DMS153 treated with DMSO at 0.1 percent for 48 hours (cell line): ENCODE measurements around the gene ZNF594.
"Not testable (repeated sequence)": the region's sequence is repeated elsewhere in the genome, so short reads cannot be mapped to it uniquely, and the experiment has no call there.

ENCODE experiments used
- DNase-seq: peaks from one replicate; lab custom pipeline; 2025; ENCODE audit not compliant: unreplicated experiment; lab: John Stamatoyannopoulos, UW

Gene ZNF594

DNA sequence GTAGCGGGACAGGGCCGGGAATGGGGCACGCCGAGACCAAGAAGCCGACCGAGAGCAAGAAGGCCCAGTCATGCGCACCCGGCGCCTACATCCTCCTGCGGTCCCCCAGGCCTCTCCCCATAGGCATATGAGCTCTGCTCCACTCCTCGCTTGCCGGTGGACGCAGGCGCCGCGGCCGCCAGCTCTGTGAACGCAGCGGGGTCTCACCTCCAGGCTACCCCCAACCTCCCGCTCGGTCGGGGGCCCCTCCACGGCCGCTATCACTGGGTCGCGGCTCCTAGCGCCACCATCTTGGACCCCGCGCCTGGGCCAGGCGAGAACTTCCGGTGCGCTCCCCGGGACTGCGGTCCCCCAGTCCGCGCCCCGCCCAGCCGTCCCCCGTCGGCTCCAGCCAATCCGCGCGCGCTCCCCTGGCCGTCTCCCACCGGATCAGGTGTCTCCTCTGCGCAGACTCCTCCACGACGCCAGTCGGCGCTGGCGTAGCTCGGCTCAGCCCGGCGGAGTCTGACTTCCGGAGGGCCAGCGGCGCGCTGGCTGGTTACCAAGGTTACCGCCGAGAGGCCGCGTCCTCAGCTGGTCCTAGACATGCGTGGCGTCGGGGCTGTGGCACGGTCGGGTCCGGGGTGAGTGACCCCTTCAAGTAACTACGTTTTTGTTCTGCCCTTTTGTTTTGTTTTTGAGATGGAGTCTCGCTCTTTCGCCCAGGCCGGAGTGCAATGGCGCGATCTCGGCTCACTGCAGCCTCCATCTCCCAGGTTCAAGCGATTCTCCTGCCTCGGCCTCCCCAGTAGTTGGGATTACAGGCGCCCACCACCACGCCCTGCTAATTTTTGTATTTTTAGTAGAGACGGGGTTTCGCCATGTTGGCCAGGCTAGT, at the start of gene ZNF594:
Gene ZNF594 (minus strand): TSS at position 328 of the 877 bp plus-strand sequence. CDS start 7,612 bp downstream, outside the sequence.
- peak; percentile 30 for DNase-seq

DNA sequence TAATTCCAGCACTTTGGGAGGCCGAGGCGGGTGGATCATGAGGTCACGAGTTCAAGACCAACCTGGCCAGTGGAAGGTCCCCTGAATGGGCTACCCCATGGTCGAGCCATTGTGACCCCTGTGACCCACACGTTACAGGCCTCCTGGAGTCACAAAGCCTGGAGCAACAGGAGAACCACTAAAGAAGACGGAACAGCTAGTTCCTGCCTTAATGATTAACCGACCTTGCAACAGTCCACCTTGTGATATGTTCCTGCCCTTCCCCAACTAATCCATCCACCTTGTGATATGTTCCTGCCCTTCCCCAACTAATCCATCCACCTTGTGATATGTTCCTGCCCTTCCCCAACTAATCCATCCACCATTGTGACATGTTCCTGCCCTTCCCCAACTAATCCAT, 48.1 kb upstream of the ZNF594 start:
- not testable (repeated sequence) for DNase-seq

DNA sequence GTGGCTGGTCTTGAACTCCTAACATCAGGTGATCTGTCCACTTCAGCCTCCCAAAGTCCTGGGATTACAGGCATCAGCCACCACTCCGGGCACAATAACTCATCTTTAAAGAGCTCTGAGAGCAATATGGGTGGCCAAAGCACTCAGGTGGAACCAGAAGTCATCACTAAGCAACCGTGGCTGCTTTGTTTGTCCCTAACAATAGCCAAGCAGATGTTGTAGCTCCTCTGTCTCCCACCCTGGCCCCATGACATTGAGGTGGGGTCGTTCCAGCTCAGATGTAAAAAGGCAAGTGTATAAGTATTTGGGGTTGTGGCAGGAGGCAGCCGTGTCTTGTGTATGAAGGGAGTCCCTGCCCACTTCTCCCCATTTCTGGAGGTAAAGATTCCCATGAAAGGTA, 46.7 kb upstream of the ZNF594 start:
- DNase-seq: no peak

DNA sequence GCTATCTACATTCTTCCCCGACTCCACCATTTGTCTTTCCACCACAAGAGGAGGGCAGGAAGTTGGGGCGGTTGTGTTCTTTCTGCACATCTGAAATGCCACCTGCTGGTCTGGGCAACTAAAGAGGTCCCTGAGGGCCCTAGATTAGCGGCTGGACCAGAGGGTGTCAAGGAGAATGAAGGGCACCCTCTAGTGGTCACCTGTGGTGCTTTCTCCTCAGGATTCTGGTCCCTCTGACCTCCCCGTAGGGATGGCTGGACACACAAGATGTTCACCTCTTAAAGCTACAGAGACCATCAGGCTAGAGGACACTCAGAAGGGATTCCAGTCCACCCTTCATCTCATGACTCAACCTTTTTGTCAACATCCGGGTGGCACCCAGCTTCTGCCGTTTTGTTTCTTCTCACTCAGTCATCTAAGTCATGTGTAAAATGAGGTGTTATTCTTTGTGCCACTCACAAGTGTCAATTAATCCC, 45.9 kb upstream of the ZNF594 start:
- no peak for DNase-seq

DNA sequence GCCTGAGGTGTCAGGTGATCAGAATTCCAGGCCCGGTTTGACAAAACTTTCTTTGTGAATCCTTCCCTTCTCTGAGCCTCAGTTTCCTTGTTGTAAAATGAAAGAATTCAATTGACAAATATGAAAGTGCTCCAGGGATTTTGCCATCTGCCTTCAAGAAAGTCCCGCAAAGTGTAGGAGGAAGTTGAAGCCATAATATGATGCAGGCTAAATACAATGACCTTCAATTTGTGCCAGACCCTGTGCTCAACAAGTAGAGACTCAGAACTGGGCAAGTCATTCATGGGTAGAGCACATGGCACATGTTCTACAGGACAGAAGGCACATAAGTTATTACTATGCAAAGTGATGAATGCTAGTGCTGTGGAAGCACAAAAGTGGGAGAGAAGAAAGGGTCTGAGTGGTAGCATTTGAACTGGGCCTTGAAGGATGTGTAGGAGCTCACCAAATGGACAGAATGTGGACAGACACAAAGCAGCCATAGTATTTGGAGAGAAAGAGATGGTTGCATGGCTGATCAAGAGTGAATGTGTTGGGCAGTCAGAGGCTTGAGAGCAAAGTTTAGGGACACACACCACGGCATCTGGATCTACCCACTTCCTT, 45.4 kb upstream of the ZNF594 start:
- DNase-seq: no peak

DNA sequence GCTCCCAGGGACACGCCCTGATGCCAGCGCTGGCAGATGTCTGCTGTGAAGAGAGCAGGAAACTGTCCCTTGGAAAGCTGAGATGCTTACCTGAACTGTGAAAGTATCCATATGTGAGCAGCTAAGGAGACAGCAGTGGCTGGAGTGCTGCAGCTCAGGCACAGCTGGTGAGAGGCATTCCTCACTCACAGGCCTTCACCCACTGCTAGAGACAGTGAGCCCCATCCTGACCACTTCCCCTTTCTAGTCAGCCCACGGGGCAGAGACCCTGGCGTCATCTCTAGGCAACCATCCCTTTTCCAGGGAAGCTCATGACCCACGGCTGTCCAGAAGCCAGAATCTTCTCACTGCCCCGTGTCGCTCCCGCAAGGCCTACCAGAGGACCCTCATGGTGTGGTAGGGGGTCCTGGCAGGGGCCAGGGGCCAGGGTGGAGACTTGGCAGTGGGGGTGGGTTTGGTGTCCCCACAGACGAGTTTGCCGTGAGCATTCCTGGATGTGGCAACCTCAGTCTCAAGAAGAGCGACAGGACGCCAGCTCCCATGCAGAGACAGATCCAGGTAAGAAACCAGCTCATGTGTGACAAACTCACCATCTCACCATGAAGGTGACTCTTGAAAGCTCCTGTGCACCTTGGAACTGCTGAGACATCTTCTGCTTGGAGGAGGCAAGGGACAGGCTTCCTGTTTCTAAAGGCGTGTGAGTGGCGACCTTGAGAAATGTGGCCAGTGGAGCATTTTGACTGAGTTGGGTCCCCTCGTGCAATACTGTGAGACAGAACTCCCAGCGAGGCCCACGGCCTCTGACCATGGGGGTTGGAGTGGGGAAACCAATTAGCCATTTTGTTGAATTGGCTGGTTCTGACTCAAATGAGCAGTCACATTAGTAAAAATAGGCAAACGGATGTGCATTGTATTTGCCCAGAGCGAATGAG, 43.2 kb upstream of the ZNF594 start, which contains the start of gene SCIMP:
Gene SCIMP (minus strand): TSS at position 216 of the 932 bp plus-strand sequence. CDS start 105 bp downstream, at position 111.
- DNase-seq: no peak

DNA sequence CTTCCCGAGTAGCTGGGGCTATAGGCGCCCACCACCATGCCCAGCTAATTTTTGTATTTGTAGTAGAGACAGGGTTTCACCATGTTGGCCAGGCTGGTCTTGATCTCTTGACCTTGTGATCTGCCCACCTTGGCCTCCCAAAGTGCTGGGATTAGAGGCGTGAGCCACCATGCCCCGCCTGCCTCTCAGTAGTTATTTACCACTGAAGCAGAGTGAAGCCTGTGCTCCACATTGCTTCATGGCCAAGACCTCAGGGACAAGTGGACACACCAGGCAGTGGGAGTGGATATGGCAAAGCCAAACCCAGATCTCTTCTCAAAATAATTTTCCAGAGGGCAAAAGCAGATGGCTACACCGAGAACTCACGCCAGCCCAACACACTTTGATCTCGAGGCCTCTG, 41.8 kb upstream of the ZNF594 start:
- DNase-seq: not testable (repeated sequence)

DNA sequence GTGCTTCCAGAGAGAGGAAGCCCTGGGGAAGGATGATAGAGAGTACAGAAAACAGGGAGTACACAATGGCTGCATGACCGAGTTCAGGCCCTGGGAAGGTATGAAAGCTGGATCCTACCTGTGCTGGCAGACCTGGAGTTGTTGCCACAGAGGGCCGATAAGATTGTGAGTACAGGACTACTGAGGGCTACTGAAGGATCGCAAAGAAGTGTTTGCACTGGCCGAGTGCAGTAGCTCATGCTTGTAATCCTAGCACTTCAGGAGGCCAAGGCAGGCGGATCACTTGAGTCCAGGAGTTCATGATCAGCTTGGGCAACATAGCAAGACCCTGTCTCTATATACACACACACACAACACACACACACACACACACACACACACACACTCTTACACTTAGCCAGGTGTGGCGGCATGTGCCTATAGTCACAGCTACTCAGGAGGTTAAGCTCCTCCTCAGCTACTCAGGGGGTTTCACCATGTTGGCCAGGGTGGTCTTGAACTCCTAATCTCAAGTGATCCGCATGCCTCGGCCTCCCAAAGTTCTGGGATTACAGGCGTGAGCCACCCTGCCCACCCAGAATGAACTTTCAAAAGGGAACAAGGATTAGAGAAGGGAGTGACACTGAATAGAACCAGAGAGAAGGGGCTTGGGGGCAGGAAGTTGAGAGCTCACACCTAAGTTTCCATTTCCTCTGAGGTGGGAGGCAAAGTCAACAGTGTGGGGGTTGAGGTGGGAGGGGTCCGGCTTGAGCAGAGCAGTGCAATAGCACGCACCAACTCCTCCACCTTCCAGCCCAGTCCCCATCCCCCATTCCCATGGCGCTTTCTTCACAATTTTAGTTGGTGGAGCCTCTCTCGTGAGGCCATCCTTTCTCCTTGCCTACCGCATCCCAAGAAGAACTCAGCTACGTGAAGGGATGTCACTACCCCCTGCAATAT, 35.5 kb upstream of the ZNF594 start:
- DNase-seq: no peak

DNA sequence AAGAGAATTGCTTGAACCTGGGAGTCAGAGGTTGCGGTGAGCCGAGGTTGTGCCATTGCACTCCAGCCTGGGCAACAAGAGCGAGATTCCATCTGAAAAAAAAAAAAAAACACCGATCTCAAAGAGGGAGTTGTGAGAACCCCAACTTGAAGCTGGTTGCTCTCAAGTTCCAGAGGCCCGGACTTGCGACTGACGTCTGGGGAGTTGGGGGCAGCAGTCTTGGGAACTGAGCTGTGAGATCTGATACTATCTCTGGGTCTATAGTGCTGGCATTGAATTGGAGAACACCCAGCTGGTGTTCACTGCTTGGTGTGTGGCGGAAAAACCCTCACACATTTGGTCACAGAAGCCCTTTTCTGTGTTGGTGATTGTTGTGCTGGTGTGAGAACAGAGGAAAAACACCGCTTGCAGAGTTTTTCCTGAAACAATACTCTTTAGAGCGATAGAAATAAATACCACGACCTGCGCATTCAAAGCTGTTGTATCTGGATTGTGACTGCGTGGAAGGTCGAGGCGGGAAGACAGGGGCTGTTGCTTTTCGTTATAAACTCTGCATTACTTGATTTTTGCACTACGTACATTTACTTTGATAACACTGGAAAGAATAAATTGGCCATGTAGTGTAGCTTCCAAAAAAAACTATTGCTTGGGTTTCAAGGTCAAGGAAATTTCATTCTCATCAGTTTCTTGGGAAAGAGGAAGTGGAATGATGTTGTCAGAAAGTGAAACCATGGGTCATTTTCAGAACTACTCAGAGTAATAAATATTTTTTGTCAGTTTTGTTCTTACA, 34.2 kb upstream of the ZNF594 start:
- DNase-seq: no peak

DNA sequence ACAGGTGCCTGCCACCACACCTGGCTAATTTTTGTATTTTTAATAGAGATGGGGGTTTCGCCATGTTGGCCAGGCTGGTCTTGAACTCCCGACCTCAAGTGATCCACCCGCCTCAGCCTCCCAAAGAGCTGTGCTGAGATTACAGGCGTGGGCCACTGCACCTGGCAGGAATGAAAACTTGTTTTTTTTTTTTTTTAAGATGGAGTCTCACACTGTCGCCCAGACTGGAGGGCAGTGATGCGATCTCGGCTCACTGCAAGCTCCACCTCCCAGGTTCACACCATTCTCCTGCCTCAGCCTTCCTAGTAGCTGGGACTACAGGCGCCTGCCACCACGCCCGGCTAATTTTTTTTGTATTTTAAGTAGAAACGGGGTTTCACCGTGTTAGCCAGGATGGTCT, 30.2 kb upstream of the ZNF594 start:
- not testable (repeated sequence) for DNase-seq

DNA sequence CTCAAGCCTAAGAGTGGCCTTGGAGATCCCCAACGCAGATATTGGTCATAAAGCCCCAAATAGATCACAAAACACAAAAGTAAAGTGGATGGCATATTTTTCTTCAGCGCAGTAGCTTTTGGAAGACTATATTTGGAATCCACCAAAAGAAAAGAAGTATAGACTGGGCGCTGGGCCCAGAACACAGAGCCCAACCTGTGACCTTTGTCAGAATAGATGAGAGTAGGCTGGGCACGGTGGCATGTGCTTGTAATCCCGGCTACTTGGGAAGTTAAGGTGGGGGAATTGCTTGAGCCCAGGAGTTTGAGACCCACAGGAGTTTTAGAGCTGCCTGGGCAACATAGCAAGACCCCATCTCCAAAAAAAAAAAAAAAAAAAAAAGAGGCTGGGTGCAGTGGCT, 28.4 kb upstream of the ZNF594 start:
- no peak for DNase-seq

DNA sequence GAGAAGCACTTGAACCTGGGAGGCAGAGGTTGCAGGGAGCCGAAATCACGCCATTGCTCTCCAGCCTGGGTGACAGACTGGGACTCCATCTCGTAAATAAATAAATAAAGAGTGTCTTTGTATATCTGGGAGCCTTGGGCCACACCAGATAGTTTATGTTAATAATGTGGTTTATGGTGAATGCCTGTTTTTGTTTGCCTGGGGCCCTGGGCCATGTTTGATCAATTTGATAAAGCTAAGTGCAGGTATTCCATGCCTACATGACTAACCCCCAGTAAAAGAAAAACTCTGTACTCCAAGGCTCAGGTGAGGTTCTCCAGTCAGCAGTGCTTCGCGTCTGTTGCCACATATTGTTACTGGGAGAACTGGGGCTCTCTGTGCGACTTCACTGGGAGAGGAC, 27.9 kb upstream of the ZNF594 start:
- DNase-seq: no peak

DNA sequence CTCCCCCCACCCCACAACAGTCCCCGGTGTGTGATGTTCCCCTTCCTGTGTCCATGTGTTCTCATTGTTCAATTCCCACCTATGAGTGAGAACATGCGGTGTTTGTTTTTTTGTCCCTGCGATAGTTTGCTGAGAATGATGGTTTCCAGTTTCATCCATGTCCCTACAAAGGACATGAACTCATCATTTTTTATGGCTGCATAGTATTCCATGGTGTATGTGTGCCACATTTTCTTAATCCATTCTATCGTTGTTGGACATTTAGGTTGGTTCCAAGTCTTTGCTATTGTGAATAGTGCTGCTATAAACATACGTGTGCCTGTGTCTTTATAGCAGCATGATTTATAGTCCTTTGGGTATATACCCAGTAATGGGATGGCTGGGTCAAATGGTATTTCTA, 25.9 kb upstream of the ZNF594 start:
- not testable (repeated sequence) for DNase-seq

DNA sequence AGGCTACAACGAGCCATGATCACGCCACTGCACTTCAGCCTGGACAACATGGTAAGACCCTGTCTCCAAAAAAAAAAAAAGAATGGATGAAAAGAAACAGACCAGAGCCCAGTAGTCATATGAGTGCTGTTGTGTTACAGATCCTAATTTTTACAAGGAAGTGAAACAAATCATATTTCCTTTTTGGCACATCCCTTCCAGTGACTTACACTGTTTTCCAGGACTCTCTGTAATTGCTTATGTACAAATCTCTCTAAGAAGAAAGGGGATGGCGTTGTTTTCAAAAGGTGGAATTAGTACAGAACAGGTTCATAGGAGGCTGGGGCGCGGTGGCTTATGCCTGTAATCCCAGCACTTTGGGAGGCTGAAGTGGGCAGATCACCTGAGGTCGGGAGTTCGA, 19.8 kb upstream of the ZNF594 start:
- DNase-seq: no peak

DNA sequence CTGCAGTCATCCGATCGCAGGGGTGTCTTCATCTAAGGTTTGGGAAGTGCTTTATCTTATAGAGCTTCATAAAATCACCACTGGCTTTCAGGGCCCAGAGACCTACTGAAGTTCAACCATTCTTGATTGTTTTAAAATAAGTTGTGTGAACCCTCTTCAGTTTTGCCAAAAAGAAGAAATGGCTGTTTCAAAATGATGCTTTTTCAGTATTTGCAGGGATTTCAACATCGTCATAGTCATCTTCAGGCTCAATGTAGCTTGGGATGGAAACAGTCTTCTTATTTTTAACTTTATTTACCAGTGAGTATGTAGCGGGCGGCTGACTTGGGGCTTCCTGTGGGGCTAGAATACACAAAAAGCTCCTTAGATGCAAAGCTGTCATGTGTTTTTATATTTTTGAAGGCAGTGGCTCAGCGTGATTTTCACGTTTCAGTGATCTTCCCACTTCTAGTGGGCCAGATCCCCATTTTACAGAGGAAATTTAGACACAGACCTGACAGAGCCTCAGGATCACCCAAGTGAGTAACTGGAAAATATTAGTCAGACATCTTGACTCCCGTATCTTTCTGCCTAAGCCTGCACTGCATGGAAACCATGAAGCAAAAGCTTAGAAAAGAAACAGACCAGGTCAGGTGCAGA, 19.1 kb upstream of the ZNF594 start:
- no peak for DNase-seq

DNA sequence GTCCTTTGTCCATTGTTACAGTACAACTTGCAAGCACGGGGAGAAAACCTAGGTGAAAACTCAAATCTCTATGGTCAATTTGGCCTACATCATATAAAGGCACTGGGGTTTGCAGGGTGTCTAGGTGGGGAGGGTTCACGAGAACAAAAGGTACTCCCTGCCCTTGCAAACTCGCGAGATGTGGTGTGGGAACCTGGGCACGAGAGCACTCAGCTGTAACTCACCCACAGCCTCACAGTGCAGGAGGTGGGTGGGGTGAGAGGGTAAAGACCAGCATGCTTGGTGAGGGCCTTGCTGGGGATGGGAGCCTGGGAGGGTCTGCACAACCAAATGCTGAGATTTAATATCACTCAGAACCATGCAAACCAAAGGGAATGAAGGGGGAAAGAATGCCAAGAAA, 18.4 kb upstream of the ZNF594 start:
- no peak for DNase-seq

DNA sequence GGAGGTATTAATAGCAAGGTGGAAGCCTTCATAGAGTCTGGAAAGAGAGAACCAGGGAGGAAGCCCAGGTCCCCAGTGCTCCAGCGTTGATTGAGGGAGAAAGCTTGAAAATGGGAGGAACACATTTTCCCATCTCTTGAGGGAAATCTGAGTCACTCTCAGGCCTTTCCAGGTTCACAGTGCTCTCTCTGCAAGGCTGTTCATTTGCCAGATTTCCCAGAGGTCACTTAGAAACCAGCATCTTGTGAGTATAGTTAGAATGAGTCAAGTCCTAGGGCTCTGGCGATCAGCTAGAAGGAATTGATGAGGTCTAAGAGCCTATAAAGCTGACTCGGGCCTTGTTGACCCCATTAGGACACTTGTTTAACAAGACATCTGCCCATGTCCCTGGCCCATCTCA, 17.7 kb upstream of the ZNF594 start:
- DNase-seq: no peak

DNA sequence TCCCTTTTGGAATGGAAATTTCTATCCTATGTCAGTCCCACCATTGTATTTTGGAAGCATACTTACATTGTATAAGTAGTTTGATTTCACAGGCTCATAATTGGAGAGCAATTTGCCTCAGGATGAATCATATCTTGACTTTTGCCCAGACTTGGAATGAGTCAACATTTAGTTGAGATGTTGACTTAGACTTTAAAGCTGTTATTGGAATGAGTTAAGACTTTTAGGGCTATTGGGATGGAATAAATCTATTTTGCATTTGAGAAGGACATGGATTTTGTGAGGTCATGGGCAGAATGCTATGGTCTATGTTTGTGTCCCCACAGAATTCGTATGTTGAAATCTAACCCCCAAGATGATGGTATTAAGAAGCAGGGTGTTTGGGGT, 12.2 kb upstream of the ZNF594 start:
- no peak for DNase-seq
